Neural crest cell (in vitro differentiated cells): ENCODE data around the gene GALNT14. TPM values are rescaled to one million over a fixed set of nuclear protein-coding genes. Genes with fewer than 3 reads are reported as not detected.

Source experiments
- DNase-seq: peaks from one replicate; pipeline ENCODE4 v3.0.0; 2021; ENCODE audit warnings: low read depth, mixed read lengths, low spot score
- H3K27ac Mint-ChIP-seq: one replicate; pipeline ENCODE4 v1.8.0; 2021; ENCODE audit warnings: mild to moderate bottlenecking, mixed read lengths; ENCODE audit not compliant: unreplicated experiment
- H3K27me3 Mint-ChIP-seq: 2 replicates; pipeline ENCODE4 v1.8.0; 2021; ENCODE audit warnings: low read depth, mild to moderate bottlenecking, mixed read lengths
- H3K36me3 Mint-ChIP-seq: 2 replicates; pipeline ENCODE4 v1.8.0; 2021; ENCODE audit warnings: low read depth, mild to moderate bottlenecking, mixed read lengths
- H3K4me1 Mint-ChIP-seq: 2 replicates; pipeline ENCODE4 v1.8.0; 2021; ENCODE audit warnings: mixed read lengths
- H3K4me3 Mint-ChIP-seq: one replicate; pipeline ENCODE4 v1.8.0; 2021; ENCODE audit warnings: mild to moderate bottlenecking, mixed read lengths
- H3K9me3 Mint-ChIP-seq: 2 replicates; pipeline ENCODE4 v1.8.0; 2021; ENCODE audit warnings: mixed read lengths
- CTCF ChIP-seq: fragments of 200-600 bp; sonication (generic); conservative IDR thresholded peaks from 2 replicates; pipeline ENCODE4 v1.5.0; 2021; ENCODE audit warnings: antibody characterized with exemption, mild to moderate bottlenecking
- total RNA-seq: library from RNA; stranded (reverse); gene quantifications from 2 replicates; pipeline ENCODE4 v1.2.1, GENCODE V29; 2021

The GALNT14 gene
- total RNA-seq, 1 donor from 2014 or later = 1.5 TPM

- no peak for TF ChIP-seq CTCF
- Mint-ChIP-seq H3K27me3 (peaks cover 61% of the 10 kb centered on the region), H3K9me3 (no peaks in the 10 kb centered on the region), H3K4me3 (no peak overlapping the region), H3K4me1 (peaks cover 14% of the 10 kb centered on the region), H3K36me3 (no peaks in the 10 kb centered on the region), H3K27ac (no peak overlapping the region)
- DNase-seq = no peak
Observed at GRCh38 chr2:31141443-31142085, 3.3 kb upstream of the GALNT14 start.

- Mint-ChIP-seq H3K4me3 (no peak overlapping the region), H3K27ac (no peak overlapping the region), H3K27me3 (peaks cover 75% of the 10 kb centered on the region), H3K9me3 (no peaks in the 10 kb centered on the region), H3K36me3 (no peaks in the 10 kb centered on the region), H3K4me1 (peaks cover 14% of the 10 kb centered on the region)
- no peak for DNase-seq
- no peak for TF ChIP-seq CTCF
Observed at GRCh38 chr2:31140151-31140550, 1.9 kb upstream of the GALNT14 start.

GRCh38 chr2:31139671-31140070 is 1.4 kb upstream of the GALNT14 start:
- no peaks in the 10 kb centered on the region for H3K36me3 Mint-ChIP-seq
- no peak overlapping the region for H3K27ac Mint-ChIP-seq
- no peaks in the 10 kb centered on the region for H3K9me3 Mint-ChIP-seq
- DNase-seq = no peak
- peaks cover 14% of the 10 kb centered on the region for H3K4me1 Mint-ChIP-seq
- no peak overlapping the region for H3K4me3 Mint-ChIP-seq
- no peak for TF ChIP-seq CTCF
- H3K27me3 Mint-ChIP-seq = peaks cover 80% of the 10 kb centered on the region

- no peak for TF ChIP-seq CTCF
- H3K9me3 Mint-ChIP-seq = no peaks in the 10 kb centered on the region
- peak overlapping the region; percentile 83 for H3K4me3 Mint-ChIP-seq
- peaks cover 91% of the 10 kb centered on the region for H3K27me3 Mint-ChIP-seq
- no peak for DNase-seq
- H3K4me1 Mint-ChIP-seq = peaks cover 13% of the 10 kb centered on the region
- no peaks in the 10 kb centered on the region for H3K36me3 Mint-ChIP-seq
- H3K27ac Mint-ChIP-seq = no peak overlapping the region
Observed at GRCh38 chr2:31137211-31138036, 816 bp downstream of the GALNT14 start.

GRCh38 chr2:31136732-31137131 is 1.5 kb downstream of the GALNT14 start:
- H3K4me1 Mint-ChIP-seq = peaks cover 6% of the 10 kb centered on the region
- peaks cover 84% of the 10 kb centered on the region for H3K27me3 Mint-ChIP-seq
- peak overlapping the region; percentile 83 for H3K4me3 Mint-ChIP-seq
- TF ChIP-seq CTCF = no peak
- no peak overlapping the region for H3K27ac Mint-ChIP-seq
- no peak for DNase-seq
- H3K36me3 Mint-ChIP-seq = no peaks in the 10 kb centered on the region
- no peaks in the 10 kb centered on the region for H3K9me3 Mint-ChIP-seq
